Measurements from ENCODE around the gene KLHL18.
A peak's percentile ranks its signal among the peaks of the same experiment; 100 is the strongest.
"Not testable (repeated sequence)": the region's sequence is repeated elsewhere in the genome, so short reads cannot be mapped to it uniquely, and the experiment has no call there.

KLHL18 gene

GRCh38 chr3:47282424-47283192, at the start of gene KLHL18, which contains the start of gene KIF9:
KLHL18 (plus strand) TSS chr3:47282944; CDS start chr3:47282966, 22 bp downstream.
KIF9 (minus strand) TSS chr3:47282799; CDS start chr3:47277374, 5,425 bp downstream.
- DNase-seq (ENCODE audit: low spot score), result peak; percentile 91

- DNase-seq (ENCODE audit: low spot score), result no peak
Measured at GRCh38 chr3:47238017-47238416, 44.7 kb upstream of the KLHL18 start.

GRCh38 chr3:47239929-47240328, 42.8 kb upstream of the KLHL18 start:
- no peak for DNase-seq (ENCODE audit: low spot score)

GRCh38 chr3:47243419-47244147, 39.2 kb upstream of the KLHL18 start:
- no peak for DNase-seq (ENCODE audit: low spot score)

GRCh38 chr3:47244531-47245100, 38.1 kb upstream of the KLHL18 start:
- DNase-seq (ENCODE audit: low spot score), result no peak

GRCh38 chr3:47245271-47245670, 37.5 kb upstream of the KLHL18 start:
- DNase-seq (ENCODE audit: low spot score), result no peak

- DNase-seq (ENCODE audit: low spot score), result no peak
Measured at GRCh38 chr3:47247131-47248064, 35.3 kb upstream of the KLHL18 start.

- peak; percentile 79 for DNase-seq (ENCODE audit: low spot score)
Measured at GRCh38 chr3:47250309-47251060, 32.3 kb upstream of the KLHL18 start.

GRCh38 chr3:47251085-47251484, 31.7 kb upstream of the KLHL18 start:
- not testable (repeated sequence) for DNase-seq (ENCODE audit: low spot score)

GRCh38 chr3:47251689-47252088, 31.1 kb upstream of the KLHL18 start:
- DNase-seq (ENCODE audit: low spot score), result no peak

- DNase-seq (ENCODE audit: low spot score), result not testable (repeated sequence)
Measured at GRCh38 chr3:47256331-47256730, 26.4 kb upstream of the KLHL18 start.

- peak; percentile 36 for DNase-seq (ENCODE audit: low spot score)
Measured at GRCh38 chr3:47259114-47259513, 23.6 kb upstream of the KLHL18 start.

- no peak for DNase-seq (ENCODE audit: low spot score)
Measured at GRCh38 chr3:47260605-47261004, 22.1 kb upstream of the KLHL18 start.

- no peak for DNase-seq (ENCODE audit: low spot score)
Measured at GRCh38 chr3:47261301-47261700, 21.4 kb upstream of the KLHL18 start.

- no peak for DNase-seq (ENCODE audit: low spot score)
Measured at GRCh38 chr3:47265008-47265407, 17.7 kb upstream of the KLHL18 start.

- DNase-seq (ENCODE audit: low spot score), result no peak
Measured at GRCh38 chr3:47265725-47266428, 16.9 kb upstream of the KLHL18 start.

GRCh38 chr3:47266709-47267489, 15.8 kb upstream of the KLHL18 start:
- no peak for DNase-seq (ENCODE audit: low spot score)

- no peak for DNase-seq (ENCODE audit: low spot score)
Measured at GRCh38 chr3:47267490-47267824, 15.3 kb upstream of the KLHL18 start.

GRCh38 chr3:47270526-47270925, 12.2 kb upstream of the KLHL18 start:
- no peak for DNase-seq (ENCODE audit: low spot score)

- DNase-seq (ENCODE audit: low spot score), result no peak
Measured at GRCh38 chr3:47273564-47273963, 9.2 kb upstream of the KLHL18 start.

Data from HuH-7.5 (cell line).